Sigmoid colon (tissue), 7 donors: ENCODE data around the gene DUSP28. TPM values are rescaled to one million over a fixed set of nuclear protein-coding genes. Genes with fewer than 3 reads are reported as not detected.

ENCODE experiments used
- DNase-seq: peaks from one replicate; pipeline ENCODE4 v3.0.0-alpha.2; 2019
- H3K27ac ChIP-seq, 4 donors: fragments of 200-600 bp; sonication (generic); one replicate each; pipeline ENCODE4 v1.5.1; 2016 to 2019; ENCODE audit warnings: mild to moderate bottlenecking in 1 of 4
- H3K27me3 ChIP-seq, 3 donors: fragments of 200-600 bp; sonication (generic); one replicate each; pipeline ENCODE4 v1.5.1; 2019; ENCODE audit warnings: mild to moderate bottlenecking in 1 of 3
- H3K36me3 ChIP-seq, 4 donors: fragments of 200-600 bp; sonication (generic); one replicate each; pipeline ENCODE4 v1.5.1; 2016 to 2019
- H3K4me1 ChIP-seq, 4 donors: fragments of 200-600 bp; sonication (generic); one replicate each; pipeline ENCODE4 v1.5.1; 2017 to 2019
- H3K4me3 ChIP-seq, 4 donors: fragments of 200-600 bp; sonication (generic); one replicate each; pipeline ENCODE4 v1.5.1; 2017 to 2019; ENCODE audit warnings: mild to moderate bottlenecking in 2 of 4, moderate library complexity in 1 of 4
- H3K9me3 ChIP-seq, 4 donors: fragments of 200-600 bp in 3 of 4; sonication (generic) in 3 of 4; one replicate each; pipeline versions ENCODE4 v1.5.1 to v1.6.1; 2013 to 2019
- EP300 ChIP-seq, 4 donors: sonication (generic); formaldehyde crosslinking; IDR thresholded peaks; one replicate each; pipeline ENCODE4 v1.6.1; 2017; ENCODE audit warnings: antibody characterized with exemption in 4 of 4
- POLR2A ChIP-seq, 2 donors: fragments of 450-650 bp; IDR thresholded peaks; one replicate each; pipeline ENCODE4 v1.6.1; 2016; ENCODE audit warnings: antibody characterized with exemption in 2 of 2, mild to moderate bottlenecking in 2 of 2, moderate library complexity in 2 of 2
- POLR2AphosphoS5 ChIP-seq, 4 donors: sonication (generic); formaldehyde crosslinking; IDR thresholded peaks; one replicate each; pipeline ENCODE4 v1.6.1; 2017; ENCODE audit warnings: antibody characterized with exemption in 4 of 4
- WGBS, 2 donors: extraction: QIAGEN DNeasy Blood & Tissue Kit; methylation state at CpG; one replicate each; pipeline ENCODE4 v1.1.7; 2013; 5-methylcytosine and 5-hydroxymethylcytosine counted together
- intact Hi-C: fragments of 100-400 bp; cut with DNase I; formaldehyde crosslinking; loops from one replicate; pipeline ENCODE4 v1.15.1; 2023
- polyA plus RNA-seq, 3 donors: library from polyadenylated mRNA; stranded (reverse); fragments of 200-250 nt; gene quantifications; one replicate each; pipeline ENCODE4 v1.2.3, GENCODE V29; 2013
- total RNA-seq, 4 donors: library from RNA; depleted of rRNA; stranded (reverse); fragments of >200 nt; gene quantifications; one replicate each; pipeline ENCODE4 v1.1.0, GENCODE V29; 2016
- TF ChIP-seq, protein P1 (sequence below), 4 experiments: fragments of 450-650 bp in 3 of 4; fragments of 200-600 bp in 1 of 4; IDR thresholded peaks; one replicate each; pipeline ENCODE4 v1.5.1; 2016 to 2019; ENCODE audit warnings: antibody characterized with exemption in 4 of 4, mild to moderate bottlenecking in 3 of 4, moderate library complexity in 2 of 4
- donor health status: healthy with polysubstance abuse.
- donor health status: Bipolar disorder and iron deficiency.
- donor health status: healthy.

DUSP28 gene
- total and polyA plus RNA-seq, 7 donors, result 4.6 to 10.2 (median 5.4) TPM

DNA sequence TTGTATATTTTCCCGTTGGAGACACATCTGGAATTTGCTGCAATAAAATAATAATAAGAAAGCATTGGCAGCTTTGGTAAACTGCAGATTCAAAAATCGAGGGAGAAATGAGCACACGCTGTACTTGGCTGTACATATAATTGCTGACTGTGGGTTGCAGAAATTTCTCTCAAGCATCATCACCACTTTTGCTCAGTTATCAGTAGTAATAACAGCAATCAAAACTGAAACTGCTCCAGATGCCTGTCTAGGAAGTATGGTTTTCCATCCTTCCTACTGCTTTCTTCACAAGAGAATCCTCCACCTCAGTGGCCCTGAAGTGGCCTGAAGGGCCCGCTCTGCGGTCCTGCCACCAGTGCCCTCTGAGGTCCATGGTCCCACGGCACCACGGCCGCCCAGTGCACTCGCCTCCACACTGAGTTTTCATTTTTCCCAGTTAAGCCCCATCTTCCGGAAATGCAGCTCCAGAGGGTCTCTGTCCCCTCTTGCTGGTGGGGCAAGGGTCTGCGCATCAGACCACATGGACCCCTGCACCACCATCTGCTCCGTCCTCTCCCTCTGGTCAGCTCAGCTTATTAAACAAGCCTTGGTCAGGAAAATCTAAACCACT, 3.9 kb downstream of the DUSP28 start:
- peaks cover 0 to 9% (median 0%) of the 10 kb centered on the region in 4 donors for H3K36me3 ChIP-seq
- 89 to 93% methylated on average over 12 of the region's 12 CpGs for WGBS, 2 donors
- H3K4me3 ChIP-seq, result no peak overlapping the region
- no peaks in the 10 kb centered on the region for H3K9me3 ChIP-seq
- peaks cover 2 to 53% (median 48%) of the 10 kb centered on the region in 4 donors for H3K4me1 ChIP-seq
- intact Hi-C loops, result loop anchor here (10.0 kb wide), 2 partner anchors 271 to 751 kb away; partner anchors contain the start of genes HDLBP and SEPTIN2
- peak; percentile 32 for DNase-seq
- no peaks in the 10 kb centered on the region for H3K27me3 ChIP-seq
- H3K27ac ChIP-seq, result no peak overlapping the region
- no peak for TF ChIP-seq EP300 (IDR thresholded peaks at IDR 0.05)
- TF ChIP-seq, protein P1, sequence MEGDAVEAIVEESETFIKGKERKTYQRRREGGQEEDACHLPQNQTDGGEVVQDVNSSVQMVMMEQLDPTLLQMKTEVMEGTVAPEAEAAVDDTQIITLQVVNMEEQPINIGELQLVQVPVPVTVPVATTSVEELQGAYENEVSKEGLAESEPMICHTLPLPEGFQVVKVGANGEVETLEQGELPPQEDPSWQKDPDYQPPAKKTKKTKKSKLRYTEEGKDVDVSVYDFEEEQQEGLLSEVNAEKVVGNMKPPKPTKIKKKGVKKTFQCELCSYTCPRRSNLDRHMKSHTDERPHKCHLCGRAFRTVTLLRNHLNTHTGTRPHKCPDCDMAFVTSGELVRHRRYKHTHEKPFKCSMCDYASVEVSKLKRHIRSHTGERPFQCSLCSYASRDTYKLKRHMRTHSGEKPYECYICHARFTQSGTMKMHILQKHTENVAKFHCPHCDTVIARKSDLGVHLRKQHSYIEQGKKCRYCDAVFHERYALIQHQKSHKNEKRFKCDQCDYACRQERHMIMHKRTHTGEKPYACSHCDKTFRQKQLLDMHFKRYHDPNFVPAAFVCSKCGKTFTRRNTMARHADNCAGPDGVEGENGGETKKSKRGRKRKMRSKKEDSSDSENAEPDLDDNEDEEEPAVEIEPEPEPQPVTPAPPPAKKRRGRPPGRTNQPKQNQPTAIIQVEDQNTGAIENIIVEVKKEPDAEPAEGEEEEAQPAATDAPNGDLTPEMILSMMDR (IDR thresholded peaks at IDR 0.05), result no peak
- no peak for TF ChIP-seq POLR2AphosphoS5 (IDR thresholded peaks at IDR 0.05)
- TF ChIP-seq POLR2A (IDR thresholded peaks at IDR 0.05), result no peak

DNA sequence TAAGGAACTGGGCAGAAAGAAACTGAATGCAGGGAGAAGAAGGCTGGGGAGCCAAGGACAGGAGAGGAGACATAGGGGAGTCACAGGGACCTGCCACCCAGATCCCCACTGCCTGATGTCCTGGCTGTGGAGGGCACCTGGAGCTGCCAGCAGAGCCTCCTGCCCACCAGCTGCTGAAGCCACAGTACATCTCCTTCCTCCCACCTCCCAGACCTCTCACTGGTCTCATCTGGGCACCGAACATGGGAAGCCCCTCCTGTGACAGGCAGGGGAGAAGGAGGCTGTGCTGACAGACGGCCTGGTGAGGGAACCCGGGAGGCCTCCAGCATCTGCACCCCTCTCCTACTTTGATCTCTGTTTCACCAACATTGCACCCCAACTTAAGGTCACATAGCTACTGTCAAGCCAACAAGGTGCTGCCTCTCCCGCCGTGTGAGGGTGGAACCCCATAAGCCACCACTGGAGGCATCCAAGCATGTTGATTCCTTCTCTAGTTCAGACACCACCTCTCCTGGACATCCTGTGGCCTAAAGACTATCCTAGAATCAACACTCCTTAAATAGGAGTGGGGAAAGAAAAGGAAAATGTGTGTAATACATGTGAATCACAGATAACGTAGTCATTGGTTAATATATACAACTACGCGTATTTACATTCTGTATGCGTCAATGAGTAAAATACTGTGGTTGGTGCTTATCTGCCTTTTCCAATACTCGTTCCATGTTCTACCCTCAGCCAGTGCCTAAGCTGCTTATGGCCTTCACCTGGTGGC, 4.6 kb downstream of the DUSP28 start:
- WGBS, 2 donors, result 73 to 77% methylated on average over 10 of the region's 10 CpGs
- peak overlapping the region in 2 of 4 donors; percentile 93 to 96 for H3K27ac ChIP-seq
- H3K4me3 ChIP-seq, result no peak overlapping the region
- peaks cover 2 to 54% (median 49%) of the 10 kb centered on the region in 4 donors for H3K4me1 ChIP-seq
- peaks cover 0 to 9% (median 0%) of the 10 kb centered on the region in 4 donors for H3K36me3 ChIP-seq
- H3K9me3 ChIP-seq, result no peaks in the 10 kb centered on the region
- no peaks in the 10 kb centered on the region for H3K27me3 ChIP-seq
- intact Hi-C loops, result loop anchor here (5.0 to 10.0 kb wide), 3 partner anchors 127 to 750 kb away; partner anchors contain the start of genes GPC1, HDLBP and SEPTIN2
- no peak for DNase-seq
- TF ChIP-seq, protein P1 (IDR thresholded peaks at IDR 0.05), result no peak
- TF ChIP-seq EP300 (IDR thresholded peaks at IDR 0.05), result no peak
- no peak for TF ChIP-seq POLR2AphosphoS5 (IDR thresholded peaks at IDR 0.05)
- no peak for TF ChIP-seq POLR2A (IDR thresholded peaks at IDR 0.05)

DNA sequence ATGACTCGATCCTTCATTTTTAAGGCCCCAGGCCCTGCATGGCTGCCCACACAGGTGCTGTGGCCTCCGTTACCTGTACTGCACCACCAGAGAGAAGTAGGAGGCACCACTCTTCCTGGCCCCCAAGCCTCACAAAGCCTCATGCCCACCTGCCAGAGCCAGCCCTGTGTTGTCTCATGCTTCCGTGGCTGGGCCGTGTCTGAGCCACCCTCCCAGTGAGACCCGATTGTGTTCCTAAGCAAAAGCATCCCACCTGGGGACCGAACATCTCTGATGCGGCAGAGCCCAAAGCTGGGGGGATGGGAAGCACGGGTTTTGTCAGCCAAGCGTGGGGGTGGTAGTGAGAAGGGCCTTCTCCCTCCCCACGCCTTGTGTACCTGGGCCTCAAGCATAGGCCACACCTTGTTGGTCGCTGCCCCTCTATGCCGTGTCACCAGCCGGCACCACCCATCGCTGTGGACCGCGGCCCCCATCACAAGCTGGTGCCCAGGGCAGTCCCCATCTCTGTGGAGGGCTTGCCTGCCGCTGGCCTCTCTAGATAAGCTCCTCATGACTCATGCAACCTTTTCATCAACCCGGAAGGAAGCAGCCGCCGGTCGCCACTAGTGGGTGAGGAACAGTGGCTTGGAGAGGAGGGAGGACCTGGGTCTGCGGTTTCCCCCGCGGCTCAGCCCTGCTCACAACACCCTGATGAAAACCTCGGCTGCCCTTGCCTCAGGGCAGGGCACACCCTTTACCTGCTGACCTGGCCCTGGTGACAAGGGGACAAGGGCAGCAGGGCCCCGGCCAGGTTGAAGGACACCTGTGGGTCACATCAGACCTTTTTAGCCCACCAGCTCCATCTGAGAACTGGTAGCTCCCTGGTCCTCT, 5.4 kb downstream of the DUSP28 start:
- TF ChIP-seq POLR2A (IDR thresholded peaks at IDR 0.05) (no peak), EP300 (IDR thresholded peaks at IDR 0.05) (no peak), POLR2AphosphoS5 (IDR thresholded peaks at IDR 0.05) (peak in 2 of 4 donors; percentile 21 to 40)
- TF ChIP-seq, protein P1 (IDR thresholded peaks at IDR 0.05), result no peak
- Histone ChIP-seq H3K9me3 (no peaks in the 10 kb centered on the region), H3K36me3 (peaks cover 0 to 9% (median 0%) of the 10 kb centered on the region in 4 donors), H3K27ac (peak overlapping the region; percentile 55 to 98 (median 94)), H3K4me1 (peaks cover 2 to 59% (median 54%) of the 10 kb centered on the region in 4 donors), H3K27me3 (no peaks in the 10 kb centered on the region), H3K4me3 (peak overlapping the region in 3 of 4 donors; percentile 6 to 85 (median 81))
- peak; percentile 83 for DNase-seq
- intact Hi-C loops, result loop anchor here (2.0 to 10.0 kb wide), 4 partner anchors 21 to 749 kb away; partner anchors contain the start of genes CAPN10, GPC1, HDLBP and SEPTIN2
- WGBS, 2 donors, result 26 to 27% methylated on average over 26 of the region's 26 CpGs
